Esophagus (tissue), 2 donors: Measurements from ENCODE around the gene CPSF7. TPM values are rescaled to one million over a fixed set of nuclear protein-coding genes. Genes with fewer than 3 reads are reported as not detected.
A peak's percentile ranks its signal among the peaks of the same experiment; 100 is the strongest.

ENCODE experiments used
- H3K27ac ChIP-seq, 2 donors: one replicate each; pipeline ENCODE4 v1.5.1; 2013; ENCODE audit warnings: low read depth in 2 of 2, mild to moderate bottlenecking in 2 of 2, inconsistent platforms in 1 of 2, low read length in 1 of 2, moderate library complexity in 1 of 2
- H3K27me3 ChIP-seq, 2 donors: one replicate each; pipeline ENCODE4 v1.6.1; 2013; ENCODE audit warnings: low read length in 2 of 2, control low read depth in 1 of 2, mild to moderate bottlenecking in 1 of 2; ENCODE audit not compliant: insufficient read depth in 2 of 2, control insufficient read depth in 1 of 2
- H3K36me3 ChIP-seq, 2 donors: one replicate each; pipeline ENCODE4 v1.6.1; 2013; ENCODE audit warnings: low read length in 1 of 2; ENCODE audit not compliant: control insufficient read depth in 2 of 2, insufficient read depth in 2 of 2
- H3K4me1 ChIP-seq, 2 donors: one replicate each; pipeline ENCODE4 v1.6.1; 2013; ENCODE audit warnings: low read length in 1 of 2; ENCODE audit not compliant: control insufficient read depth in 2 of 2, insufficient read depth in 2 of 2
- H3K4me3 ChIP-seq, 2 donors: one replicate each; pipeline ENCODE4 v1.5.1; 2013; ENCODE audit warnings: low read length in 2 of 2, mild to moderate bottlenecking in 2 of 2, low read depth in 1 of 2, moderate library complexity in 1 of 2
- H3K9me3 ChIP-seq, 2 donors: one replicate each; pipeline ENCODE4 v1.6.1; 2013; ENCODE audit warnings: mild to moderate bottlenecking in 2 of 2, low read depth in 1 of 2, low read length in 1 of 2, moderate library complexity in 1 of 2; ENCODE audit not compliant: control insufficient read depth in 2 of 2, insufficient read depth in 1 of 2
- WGBS, 2 donors: extraction: QIAGEN DNeasy Blood & Tissue Kit; methylation state at CpG; one replicate each; pipeline ENCODE4 v1.1.7; 2013; 5-methylcytosine and 5-hydroxymethylcytosine counted together
- polyA plus RNA-seq, 2 donors: library from polyadenylated mRNA; stranded (reverse); fragments of 200-250 nt; gene quantifications; one replicate each; pipeline ENCODE4 v1.2.3, GENCODE V29; 2013
- donor health status: healthy with polysubstance abuse.
- donor health status: Bipolar disorder and iron deficiency.

CPSF7 gene, protein sequence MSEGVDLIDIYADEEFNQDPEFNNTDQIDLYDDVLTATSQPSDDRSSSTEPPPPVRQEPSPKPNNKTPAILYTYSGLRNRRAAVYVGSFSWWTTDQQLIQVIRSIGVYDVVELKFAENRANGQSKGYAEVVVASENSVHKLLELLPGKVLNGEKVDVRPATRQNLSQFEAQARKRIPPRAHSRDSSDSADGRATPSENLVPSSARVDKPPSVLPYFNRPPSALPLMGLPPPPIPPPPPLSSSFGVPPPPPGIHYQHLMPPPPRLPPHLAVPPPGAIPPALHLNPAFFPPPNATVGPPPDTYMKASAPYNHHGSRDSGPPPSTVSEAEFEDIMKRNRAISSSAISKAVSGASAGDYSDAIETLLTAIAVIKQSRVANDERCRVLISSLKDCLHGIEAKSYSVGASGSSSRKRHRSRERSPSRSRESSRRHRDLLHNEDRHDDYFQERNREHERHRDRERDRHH
- 10 to 100 TPM; 32.7 to 43.1 TPM for polyA plus RNA-seq

DNA sequence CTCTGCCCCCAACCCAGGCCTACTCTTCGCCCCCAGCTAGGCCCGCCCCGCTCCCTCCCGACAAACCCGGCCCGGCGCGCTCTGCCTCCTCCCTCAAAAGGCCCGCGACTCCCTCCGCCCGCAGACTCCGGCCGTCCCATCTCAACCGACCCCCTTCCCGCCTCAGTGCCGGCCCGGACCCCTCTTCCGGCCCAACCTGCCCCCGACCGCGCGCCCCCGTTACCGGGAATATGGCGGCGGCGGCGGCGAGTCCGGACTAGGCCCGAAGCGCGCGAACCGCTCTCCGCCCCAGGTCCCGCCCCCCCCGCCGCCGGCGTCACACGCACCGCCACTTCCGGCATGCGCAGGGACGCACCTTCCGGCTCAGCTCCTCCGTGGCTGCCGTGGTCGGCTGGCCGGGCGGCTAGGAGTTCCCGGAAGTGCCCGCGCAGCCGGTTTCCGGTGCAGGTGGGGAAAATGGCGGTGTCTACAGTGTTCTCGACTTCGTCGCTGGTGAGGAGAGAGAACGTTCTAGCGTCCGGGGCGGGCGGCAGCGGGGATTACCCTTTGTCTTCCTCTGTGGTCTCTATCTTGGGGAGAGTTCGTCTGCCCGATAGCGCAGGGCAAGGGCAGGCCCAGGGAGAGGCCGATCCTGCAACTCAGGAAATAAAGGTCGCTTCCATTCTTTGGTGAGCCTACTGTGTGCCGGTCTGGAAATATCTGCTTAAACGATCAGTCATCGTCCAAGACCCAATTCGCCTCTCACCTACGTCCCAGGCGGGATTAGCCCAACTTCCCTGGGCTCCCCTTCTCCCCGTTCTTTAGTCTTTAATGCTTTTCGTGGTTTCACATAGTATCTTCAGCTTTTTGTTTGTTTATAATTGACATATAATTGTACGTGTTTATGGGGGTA lies at the start of gene CPSF7, which contains the start of gene SDHAF2:
TSS of gene CPSF7 (minus strand) at position 285 of the 892 bp plus-strand sequence. CDS start 740 bp downstream, outside the sequence.
TSS of gene SDHAF2 (plus strand) at position 434 of the 892 bp plus-strand sequence. CDS start at position 457, 23 bp downstream.
- no peaks in the 10 kb centered on the region for H3K9me3 ChIP-seq
- peaks cover 7% of the 10 kb centered on the region in 2 donors for H3K36me3 ChIP-seq
- peak within 1 kb of the TSS; percentile 76 to 97 for H3K4me3 ChIP-seq
- peak within 1 kb of the TSS; percentile 97 to 98 for H3K27ac ChIP-seq
- 0% methylated on average over 67 to 82 of the region's 82 CpGs for WGBS, 2 donors
- no peaks in the 10 kb centered on the region for H3K4me1 ChIP-seq
- H3K27me3 ChIP-seq, result no peaks in the 10 kb centered on the region

- Histone ChIP-seq H3K9me3 (no peaks in the 10 kb centered on the region), H3K36me3 (no peaks in the 10 kb centered on the region), H3K27me3 (no peaks in the 10 kb centered on the region), H3K4me3 (no peak overlapping the region), H3K4me1 (peaks cover 0 to 5% of the 10 kb centered on the region in 2 donors), H3K27ac (no peak overlapping the region)
- 3 to 4% methylated on average over 16 to 18 of the region's 18 CpGs for WGBS, 2 donors
Measured at GRCh38 chr11:61477727-61478148, 48.0 kb upstream of the CPSF7 start.

DNA sequence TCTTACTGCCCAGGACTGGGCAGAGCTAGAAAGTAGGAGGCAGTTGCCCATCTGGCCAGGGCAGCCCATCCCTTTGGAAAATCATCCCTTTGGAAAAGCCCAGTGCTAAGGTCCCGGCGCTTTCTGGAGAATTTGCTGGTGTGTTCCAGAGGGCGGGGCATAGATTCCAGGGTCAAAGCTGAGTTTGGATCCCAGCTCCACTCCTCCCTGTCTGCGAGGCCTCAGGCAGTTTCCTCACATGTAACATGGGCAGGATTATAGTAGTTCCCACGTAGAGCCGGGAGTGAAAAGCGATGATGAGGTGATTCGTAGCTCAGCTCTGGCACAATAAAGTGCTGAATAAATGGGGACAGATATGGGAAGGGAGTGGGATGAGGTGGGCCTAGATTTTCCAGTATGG lies 47.4 kb upstream of the CPSF7 start:
- 36 to 39% methylated on average over 8 of the region's 8 CpGs for WGBS, 2 donors
- Histone ChIP-seq H3K27me3 (no peaks in the 10 kb centered on the region), H3K36me3 (no peaks in the 10 kb centered on the region), H3K27ac (no peak overlapping the region), H3K4me3 (no peak overlapping the region), H3K9me3 (no peaks in the 10 kb centered on the region), H3K4me1 (peaks cover 0 to 5% of the 10 kb centered on the region in 2 donors)

DNA sequence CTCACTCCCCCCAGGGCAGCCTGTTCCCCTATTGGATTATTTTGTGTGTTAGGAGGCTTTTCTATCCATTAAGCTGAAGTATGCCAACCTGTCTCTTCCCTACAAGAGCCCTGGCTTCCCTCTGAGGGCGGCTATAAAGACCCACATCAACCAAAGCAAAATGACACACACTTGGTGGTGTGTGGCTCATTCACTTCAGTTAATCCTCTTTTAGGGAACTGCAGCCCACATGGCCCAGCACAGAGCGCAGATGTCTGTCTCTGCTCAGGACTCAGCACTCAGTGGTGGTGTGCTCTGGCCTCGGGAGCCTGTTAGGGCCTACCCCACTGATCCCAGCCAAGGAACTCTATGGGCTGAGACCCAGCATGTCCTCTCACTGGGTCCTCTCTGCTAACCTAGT lies 46.6 kb upstream of the CPSF7 start:
- no peaks in the 10 kb centered on the region for H3K36me3 ChIP-seq
- peaks cover 0 to 5% of the 10 kb centered on the region in 2 donors for H3K4me1 ChIP-seq
- WGBS, 2 donors, result 87 to 92% methylated on average over 3 of the region's 3 CpGs
- no peak overlapping the region for H3K4me3 ChIP-seq
- H3K27ac ChIP-seq, result no peak overlapping the region
- no peaks in the 10 kb centered on the region for H3K27me3 ChIP-seq
- no peaks in the 10 kb centered on the region for H3K9me3 ChIP-seq

- peaks cover 0 to 3% of the 10 kb centered on the region in 2 donors for H3K36me3 ChIP-seq
- no peaks in the 10 kb centered on the region for H3K27me3 ChIP-seq
- H3K9me3 ChIP-seq, result no peaks in the 10 kb centered on the region
- H3K27ac ChIP-seq, result no peak overlapping the region
- H3K4me3 ChIP-seq, result no peak overlapping the region
- peaks cover 0 to 5% of the 10 kb centered on the region in 2 donors for H3K4me1 ChIP-seq
- WGBS, 2 donors, result 94 to 96% methylated on average over 1 of the region's 1 CpG
Measured at GRCh38 chr11:61475433-61475832, 45.7 kb upstream of the CPSF7 start.

DNA sequence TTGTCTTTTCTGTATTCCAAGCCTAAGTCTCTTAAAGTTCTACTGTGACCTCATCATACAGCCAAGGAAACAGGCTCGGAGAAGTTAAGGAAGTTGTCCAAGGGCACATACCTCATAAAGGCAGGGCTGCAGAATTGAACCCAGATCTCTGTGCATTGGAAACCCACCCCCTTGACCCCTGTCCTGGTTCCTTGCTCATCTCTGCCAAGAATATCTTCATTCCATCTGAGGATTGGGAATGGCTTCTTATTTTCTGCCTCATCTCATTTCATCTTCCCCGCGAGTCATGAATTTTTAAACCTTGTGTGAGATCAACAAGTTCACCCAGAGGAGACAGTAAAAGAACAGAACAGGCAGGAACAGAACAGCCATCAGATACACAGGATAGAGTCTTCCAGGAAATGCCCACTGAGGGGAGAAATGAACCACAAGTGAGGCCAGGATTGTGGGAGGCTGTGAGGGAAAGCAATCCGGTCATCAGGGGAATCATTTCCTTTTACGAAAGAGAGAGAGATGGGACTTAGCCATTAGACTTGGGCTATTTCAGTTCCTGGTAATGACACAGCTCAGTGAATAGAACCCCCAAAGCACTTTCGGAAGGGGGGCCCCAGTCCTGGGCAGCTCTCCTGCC lies 44.4 kb upstream of the CPSF7 start:
- Histone ChIP-seq H3K27me3 (no peaks in the 10 kb centered on the region), H3K27ac (no peak overlapping the region), H3K36me3 (peaks cover 0 to 3% of the 10 kb centered on the region in 2 donors), H3K9me3 (no peaks in the 10 kb centered on the region), H3K4me3 (no peak overlapping the region), H3K4me1 (peaks cover 0 to 5% of the 10 kb centered on the region in 2 donors)
- 88 to 89% methylated on average over 6 of the region's 6 CpGs for whole genome bisulfite sequencing, 2 donors

GRCh38 chr11:61473370-61474012 lies 43.7 kb upstream of the CPSF7 start:
- Histone ChIP-seq H3K9me3 (no peaks in the 10 kb centered on the region), H3K36me3 (peaks cover 0 to 3% of the 10 kb centered on the region in 2 donors), H3K27me3 (no peaks in the 10 kb centered on the region), H3K4me3 (no peak overlapping the region), H3K27ac (no peak overlapping the region), H3K4me1 (peaks cover 0 to 5% of the 10 kb centered on the region in 2 donors)
- 81 to 89% methylated on average over 3 of the region's 3 CpGs for WGBS, 2 donors

- Histone ChIP-seq H3K36me3 (peaks cover 0 to 3% of the 10 kb centered on the region in 2 donors), H3K27me3 (no peaks in the 10 kb centered on the region), H3K27ac (peak overlapping the region in 1 of 2 donors; percentile 11), H3K4me1 (peaks cover 0 to 4% of the 10 kb centered on the region in 2 donors), H3K4me3 (no peak overlapping the region), H3K9me3 (no peaks in the 10 kb centered on the region)
- 66 to 77% methylated on average over 5 of the region's 5 CpGs for WGBS, 2 donors
Measured at GRCh38 chr11:61472868-61473267, 43.1 kb upstream of the CPSF7 start.
